ENCODE measurements around the gene ZNF689. TPM values are rescaled to one million over a fixed set of nuclear protein-coding genes. Genes with fewer than 3 reads are reported as not detected.

ZNF689 gene
- total and polyA plus RNA-seq, 7 donors = 3.6 to 10.3 (median 7.9) TPM

DNA sequence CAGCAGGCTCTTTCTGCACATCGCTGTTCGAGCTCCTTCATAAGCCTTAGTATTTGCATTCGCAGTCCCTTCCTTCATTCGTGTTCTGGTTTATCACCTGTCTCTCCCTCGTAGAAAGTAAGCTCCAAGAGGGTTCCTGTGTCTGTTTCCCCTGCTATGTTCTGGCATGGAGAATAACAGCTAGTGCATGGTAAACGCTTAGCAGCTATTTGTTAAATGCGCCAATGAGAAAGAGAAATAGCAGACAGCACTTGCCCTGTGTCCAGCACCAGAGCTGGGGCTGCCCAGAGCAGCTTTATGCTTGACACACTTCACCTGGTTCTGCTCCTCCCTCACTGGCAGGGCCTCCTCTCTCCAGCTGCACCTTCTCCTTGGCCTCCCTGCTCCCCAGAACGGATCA is 44.2 kb downstream of the ZNF689 start:
- TF ChIP-seq POLR2A (IDR thresholded peaks at IDR 0.05) = no peak
- intact Hi-C loops (cut with DNase I) = no loop called here

DNA sequence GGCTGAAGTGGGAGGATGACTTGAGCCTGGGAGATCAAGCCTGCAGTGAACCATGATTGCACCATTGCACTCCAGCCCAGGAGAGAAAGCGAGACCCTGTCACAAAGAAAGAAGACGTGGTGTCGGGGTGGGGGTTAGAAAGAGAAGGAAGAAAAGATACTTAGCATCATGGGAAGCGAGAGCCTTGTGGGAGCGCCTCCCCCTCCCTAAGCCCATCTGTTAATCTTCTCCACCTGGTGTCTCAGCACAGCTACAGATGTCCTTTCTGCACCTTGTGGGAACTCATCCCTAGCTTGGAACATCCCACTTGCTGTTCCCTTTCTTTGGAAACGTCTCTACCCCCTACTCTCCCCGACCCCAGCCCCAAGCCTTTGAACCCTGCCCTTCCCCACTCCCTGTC is 44.7 kb downstream of the ZNF689 start:
- Histone ChIP-seq H3K4me1 (peaks cover 0 to 16% (median 13%) of the 10 kb centered on the region in 4 donors), H3K9me3 (no peaks in the 10 kb centered on the region), H3K4me3 (no peak overlapping the region), H3K36me3 (peaks cover 0 to 6% (median 0%) of the 10 kb centered on the region in 4 donors), H3K27me3 (no peaks in the 10 kb centered on the region), H3K27ac (no peak overlapping the region)
- intact Hi-C loops (cut with DNase I) = no loop called here
- WGBS, 2 donors = 76 to 77% methylated on average over 7 of the region's 7 CpGs
- TF ChIP-seq EP300 (IDR thresholded peaks at IDR 0.05) = no peak
- TF ChIP-seq, protein P1, sequence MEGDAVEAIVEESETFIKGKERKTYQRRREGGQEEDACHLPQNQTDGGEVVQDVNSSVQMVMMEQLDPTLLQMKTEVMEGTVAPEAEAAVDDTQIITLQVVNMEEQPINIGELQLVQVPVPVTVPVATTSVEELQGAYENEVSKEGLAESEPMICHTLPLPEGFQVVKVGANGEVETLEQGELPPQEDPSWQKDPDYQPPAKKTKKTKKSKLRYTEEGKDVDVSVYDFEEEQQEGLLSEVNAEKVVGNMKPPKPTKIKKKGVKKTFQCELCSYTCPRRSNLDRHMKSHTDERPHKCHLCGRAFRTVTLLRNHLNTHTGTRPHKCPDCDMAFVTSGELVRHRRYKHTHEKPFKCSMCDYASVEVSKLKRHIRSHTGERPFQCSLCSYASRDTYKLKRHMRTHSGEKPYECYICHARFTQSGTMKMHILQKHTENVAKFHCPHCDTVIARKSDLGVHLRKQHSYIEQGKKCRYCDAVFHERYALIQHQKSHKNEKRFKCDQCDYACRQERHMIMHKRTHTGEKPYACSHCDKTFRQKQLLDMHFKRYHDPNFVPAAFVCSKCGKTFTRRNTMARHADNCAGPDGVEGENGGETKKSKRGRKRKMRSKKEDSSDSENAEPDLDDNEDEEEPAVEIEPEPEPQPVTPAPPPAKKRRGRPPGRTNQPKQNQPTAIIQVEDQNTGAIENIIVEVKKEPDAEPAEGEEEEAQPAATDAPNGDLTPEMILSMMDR (IDR thresholded peaks at IDR 0.05) = no peak
- TF ChIP-seq POLR2AphosphoS5 (IDR thresholded peaks at IDR 0.05) = no peak
- TF ChIP-seq POLR2A (IDR thresholded peaks at IDR 0.05) = no peak
- DNase-seq = no peak

More for the DNA sequence above, 44.2 kb downstream of the ZNF689 start:
- DNase-seq = no peak
- Histone ChIP-seq H3K36me3 (peaks cover 0 to 6% (median 0%) of the 10 kb centered on the region in 4 donors), H3K4me1 (peaks cover 0 to 18% (median 16%) of the 10 kb centered on the region in 4 donors), H3K9me3 (no peaks in the 10 kb centered on the region), H3K4me3 (no peak overlapping the region), H3K27ac (no peak overlapping the region), H3K27me3 (no peaks in the 10 kb centered on the region)
- 72 to 76% methylated on average over 8 of the region's 8 CpGs for WGBS, 2 donors

DNA sequence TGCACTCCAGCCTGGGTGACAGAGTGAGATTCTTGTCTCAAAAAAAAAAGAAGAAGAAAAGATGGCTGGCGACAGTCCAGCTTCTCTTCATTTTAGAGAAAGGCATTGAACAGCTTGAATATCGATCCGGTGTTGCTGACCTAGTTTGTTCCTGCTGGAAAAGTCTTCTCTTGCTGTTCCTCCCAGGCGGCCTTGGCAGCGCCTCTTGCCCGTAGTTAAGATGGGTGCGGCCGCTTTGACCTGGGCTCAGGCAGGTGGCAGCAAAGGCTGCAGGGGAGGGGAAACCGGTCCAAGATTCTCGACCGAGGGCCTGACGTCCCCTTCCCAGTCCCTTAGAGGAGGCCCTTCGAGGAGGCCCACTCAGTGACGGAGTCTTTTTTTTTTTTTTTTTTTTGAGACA is 48.2 kb downstream of the ZNF689 start:
- DNase-seq = no peak
- Histone ChIP-seq H3K9me3 (no peaks in the 10 kb centered on the region), H3K27ac (peak overlapping the region in 2 of 4 donors; percentile 55 to 73), H3K4me1 (peaks cover 0 to 19% (median 15%) of the 10 kb centered on the region in 4 donors), H3K4me3 (peak overlapping the region in 3 of 4 donors; percentile 52 to 55 (median 53)), H3K27me3 (no peaks in the 10 kb centered on the region), H3K36me3 (no peaks in the 10 kb centered on the region)
- intact Hi-C loops (cut with DNase I) = no loop called here
- no peak for TF ChIP-seq POLR2AphosphoS5 (IDR thresholded peaks at IDR 0.05)
- TF ChIP-seq POLR2A (IDR thresholded peaks at IDR 0.05) = no peak
- TF ChIP-seq, protein P1 (IDR thresholded peaks at IDR 0.05) = no peak
- no peak for TF ChIP-seq EP300 (IDR thresholded peaks at IDR 0.05)
- 29 to 89% methylated on average over 14 of the region's 14 CpGs for WGBS, 2 donors

DNA sequence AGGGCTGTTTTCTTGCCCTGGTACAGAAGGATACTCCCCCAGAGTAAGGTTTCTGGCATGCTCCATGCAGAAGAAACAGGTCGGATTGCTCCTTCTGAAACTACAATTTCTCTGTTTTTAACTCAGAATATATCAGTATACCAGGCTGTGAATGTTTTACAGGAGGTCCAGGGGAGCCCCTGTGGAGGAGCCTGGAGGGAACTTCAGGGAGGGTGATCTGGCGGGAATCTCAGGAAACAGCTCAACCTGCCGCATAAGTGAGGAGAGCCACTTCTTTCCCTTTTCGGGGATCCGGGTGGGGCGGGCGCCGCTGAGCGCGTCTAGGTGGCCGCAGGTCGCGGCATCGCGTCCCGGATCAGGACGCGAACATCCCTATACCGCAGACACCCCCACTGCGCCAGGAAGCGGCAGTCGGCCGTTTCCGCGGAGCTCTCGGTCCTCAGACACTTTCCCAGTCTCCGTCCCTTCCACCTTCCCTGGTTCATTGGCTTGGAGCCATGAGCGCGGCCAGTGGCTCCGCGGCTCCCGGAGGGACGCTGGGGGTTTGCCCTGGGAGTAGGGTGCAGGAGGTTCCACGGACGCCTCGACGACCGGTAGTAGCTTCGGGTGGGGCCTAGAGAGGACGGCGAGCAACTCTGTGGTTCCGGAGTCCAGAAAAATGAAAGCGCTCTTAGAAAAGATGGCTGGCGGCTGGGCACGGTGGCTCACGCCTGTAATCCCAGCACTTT is 48.9 kb downstream of the ZNF689 start:
- Histone ChIP-seq H3K4me1 (peaks cover 0 to 27% (median 23%) of the 10 kb centered on the region in 4 donors), H3K27ac (peak overlapping the region; percentile 55 to 73 (median 64)), H3K36me3 (no peaks in the 10 kb centered on the region), H3K4me3 (peak overlapping the region; percentile 36 to 55 (median 52)), H3K27me3 (no peaks in the 10 kb centered on the region), H3K9me3 (no peaks in the 10 kb centered on the region)
- DNase-seq = no peak
- intact Hi-C loops (cut with DNase I) = no loop called here
- TF ChIP-seq POLR2AphosphoS5 (IDR thresholded peaks at IDR 0.05) (peak in 1 of 4 donors; percentile 4), POLR2A (IDR thresholded peaks at IDR 0.05) (no peak)
- 27 to 52% methylated on average over 46 of the region's 46 CpGs for WGBS, 2 donors

DNA sequence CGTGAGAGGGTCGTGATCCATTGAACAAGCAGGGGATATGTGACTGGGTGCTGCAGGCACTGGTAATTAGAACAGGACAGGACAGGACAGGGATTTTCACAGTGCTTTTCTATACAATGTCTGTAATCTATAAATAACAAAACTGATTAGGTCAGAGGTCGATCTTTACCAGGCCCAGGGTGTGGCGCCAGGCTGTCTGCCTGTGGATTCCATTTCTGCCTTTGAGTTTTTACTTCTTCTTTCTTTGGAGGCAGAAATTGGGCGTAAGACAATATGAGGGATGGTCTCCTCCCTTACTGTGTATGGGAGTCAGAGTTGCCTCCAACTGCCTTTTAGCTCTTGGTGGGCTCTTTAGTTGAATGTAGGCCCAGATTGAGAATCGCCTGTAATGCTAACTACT is 50.5 kb downstream of the ZNF689 start:
- peaks cover 10 to 15% (median 11%) of the 10 kb centered on the region in 4 donors for H3K36me3 ChIP-seq
- H3K4me3 ChIP-seq = no peak overlapping the region
- intact Hi-C loops (cut with DNase I) = loop anchor here (5.0 kb wide), 1 partner anchor 73 kb away; no protein-coding TSS in a partner anchor
- no peak overlapping the region for H3K27ac ChIP-seq
- no peak for TF ChIP-seq POLR2A (IDR thresholded peaks at IDR 0.05)
- no peak for TF ChIP-seq POLR2AphosphoS5 (IDR thresholded peaks at IDR 0.05)
- no peak for TF ChIP-seq EP300 (IDR thresholded peaks at IDR 0.05)
- TF ChIP-seq, protein P1 (IDR thresholded peaks at IDR 0.05) = no peak
- DNase-seq = no peak
- H3K4me1 ChIP-seq = peaks cover 0 to 30% (median 25%) of the 10 kb centered on the region in 4 donors
- 84 to 90% methylated on average over 6 of the region's 6 CpGs for WGBS, 2 donors
- no peaks in the 10 kb centered on the region for H3K27me3 ChIP-seq
- H3K9me3 ChIP-seq = no peaks in the 10 kb centered on the region

Data from sigmoid colon (tissue), 7 donors.